ENCODE results near the gene ATP10A. TPM values are rescaled to one million over a fixed set of nuclear protein-coding genes. Genes with fewer than 3 reads are reported as not detected.
A peak's percentile ranks its signal among the peaks of the same experiment; 100 is the strongest.

ATP10A gene
- total and polyA plus RNA-seq, 8 donors, result 1.5 to 15.2 (median 3.2) TPM

- Histone ChIP-seq H3K27me3 (no peaks in the 10 kb centered on the region), H3K9me3 (peaks cover 0 to 8% (median 0%) of the 10 kb centered on the region in 4 donors), H3K27ac (peak overlapping the region in 4 of 5 donors; percentile 20 to 81 (median 43)), H3K36me3 (peaks cover 16 to 42% (median 20%) of the 10 kb centered on the region in 4 donors), H3K4me1 (peaks cover 0 to 25% (median 9%) of the 10 kb centered on the region in 4 donors), H3K4me3 (no peak overlapping the region)
- intact Hi-C loops (cut with DNase I; ENCODE audit: low total_unique reads), result no loop called here
- TF ChIP-seq POLR2A (IDR thresholded peaks at IDR 0.05) (no peak), EP300 (IDR thresholded peaks at IDR 0.05) (no peak), CTCF (IDR thresholded peaks at IDR 0.05) (no peak), POLR2AphosphoS5 (IDR thresholded peaks at IDR 0.05) (no peak)
- WGBS, 5 donors, result 81 to 100% (median 88%) methylated on average over 1 to 3 of the region's 3 CpGs
- no peak for DNase-seq
Observed at GRCh38 chr15:25683911-25684310, 179.2 kb downstream of the ATP10A start.

- H3K4me1 ChIP-seq, result peaks cover 0 to 25% (median 9%) of the 10 kb centered on the region in 4 donors
- intact Hi-C loops (cut with DNase I; ENCODE audit: low total_unique reads), result no loop called here
- peaks cover 0 to 8% (median 0%) of the 10 kb centered on the region in 4 donors for H3K9me3 ChIP-seq
- peaks cover 16 to 43% (median 21%) of the 10 kb centered on the region in 4 donors for H3K36me3 ChIP-seq
- H3K27ac ChIP-seq, result peak overlapping the region in 4 of 5 donors; percentile 20 to 81 (median 43)
- no peak overlapping the region for H3K4me3 ChIP-seq
- DNase-seq, result no peak
- TF ChIP-seq POLR2AphosphoS5 (IDR thresholded peaks at IDR 0.05) (no peak), EP300 (IDR thresholded peaks at IDR 0.05) (no peak), POLR2A (IDR thresholded peaks at IDR 0.05) (no peak), CTCF (IDR thresholded peaks at IDR 0.05) (no peak)
- no peaks in the 10 kb centered on the region for H3K27me3 ChIP-seq
- WGBS, 5 donors, result 71 to 84% (median 78%) methylated on average over 6 of the region's 6 CpGs
Observed at GRCh38 chr15:25683415-25683814, 179.7 kb downstream of the ATP10A start.

GRCh38 chr15:25682340-25682739, 180.8 kb downstream of the ATP10A start:
- DNase-seq, result no peak
- peaks cover 16 to 40% (median 25%) of the 10 kb centered on the region in 4 donors for H3K36me3 ChIP-seq
- H3K9me3 ChIP-seq, result peaks cover 0 to 8% (median 0%) of the 10 kb centered on the region in 4 donors
- TF ChIP-seq EP300 (IDR thresholded peaks at IDR 0.05) (no peak), POLR2A (IDR thresholded peaks at IDR 0.05) (no peak), POLR2AphosphoS5 (IDR thresholded peaks at IDR 0.05) (peak in 1 of 3 donors; percentile 80), CTCF (IDR thresholded peaks at IDR 0.05) (no peak)
- no peaks in the 10 kb centered on the region for H3K27me3 ChIP-seq
- intact Hi-C loops (cut with DNase I; ENCODE audit: low total_unique reads), result no loop called here
- 59 to 77% (median 63%) methylated on average over 6 to 7 of the region's 7 CpGs for WGBS, 5 donors
- peak overlapping the region in 3 of 5 donors; percentile 31 to 81 (median 55) for H3K27ac ChIP-seq
- H3K4me1 ChIP-seq, result peaks cover 0 to 25% (median 9%) of the 10 kb centered on the region in 4 donors
- no peak overlapping the region for H3K4me3 ChIP-seq

GRCh38 chr15:25680686-25681025, 182.5 kb downstream of the ATP10A start:
- WGBS, 5 donors, result 74 to 85% (median 84%) methylated on average over 8 to 9 of the region's 9 CpGs
- Histone ChIP-seq H3K27me3 (no peaks in the 10 kb centered on the region), H3K36me3 (peaks cover 16 to 38% (median 25%) of the 10 kb centered on the region in 4 donors)

More at GRCh38 chr15:25680686-25681025, 182.5 kb downstream of the ATP10A start:
- no peak for TF ChIP-seq POLR2AphosphoS5 (IDR thresholded peaks at IDR 0.05)
- no peak for TF ChIP-seq CTCF (IDR thresholded peaks at IDR 0.05)
- no peak for TF ChIP-seq POLR2A (IDR thresholded peaks at IDR 0.05)
- no peak for TF ChIP-seq EP300 (IDR thresholded peaks at IDR 0.05)
- Histone ChIP-seq H3K9me3 (peaks cover 0 to 8% (median 0%) of the 10 kb centered on the region in 4 donors), H3K27ac (no peak overlapping the region), H3K4me1 (peaks cover 0 to 25% (median 12%) of the 10 kb centered on the region in 4 donors), H3K4me3 (no peak overlapping the region)
- intact Hi-C loops (cut with DNase I; ENCODE audit: low total_unique reads), result no loop called here
- DNase-seq, result no peak

All from stomach (tissue), 9 donors.